Gastroesophageal sphincter (tissue), 3 donors: ENCODE results near the gene EPHB3.

Source experiments
- CTCF ChIP-seq, 4 experiments: fragments of 200-600 bp in 2 of 4; fragments of 450-650 bp in 2 of 4; sonication (generic) in 1 of 4; IDR thresholded peaks; one replicate each; pipeline ENCODE4 v1.5.1; 2017 to 2019; ENCODE audit warnings: antibody characterized with exemption in 4 of 4, mild to moderate bottlenecking in 2 of 4, moderate library complexity in 2 of 4
- POLR2A ChIP-seq, 2 donors: fragments of 450-650 bp; IDR thresholded peaks; one replicate each; pipeline ENCODE4 v1.6.1; 2017; ENCODE audit warnings: antibody characterized with exemption in 2 of 2, mild to moderate bottlenecking in 2 of 2, moderate library complexity in 1 of 2

GRCh38 chr3:184564685-184565385 is 3.2 kb downstream of the EPHB3 start:
- no peak for TF ChIP-seq POLR2A (IDR thresholded peaks at IDR 0.05)
- no peak for TF ChIP-seq CTCF (IDR thresholded peaks at IDR 0.05)
